ENCODE measurements around the gene OLFML2A.

Gene OLFML2A

DNA sequence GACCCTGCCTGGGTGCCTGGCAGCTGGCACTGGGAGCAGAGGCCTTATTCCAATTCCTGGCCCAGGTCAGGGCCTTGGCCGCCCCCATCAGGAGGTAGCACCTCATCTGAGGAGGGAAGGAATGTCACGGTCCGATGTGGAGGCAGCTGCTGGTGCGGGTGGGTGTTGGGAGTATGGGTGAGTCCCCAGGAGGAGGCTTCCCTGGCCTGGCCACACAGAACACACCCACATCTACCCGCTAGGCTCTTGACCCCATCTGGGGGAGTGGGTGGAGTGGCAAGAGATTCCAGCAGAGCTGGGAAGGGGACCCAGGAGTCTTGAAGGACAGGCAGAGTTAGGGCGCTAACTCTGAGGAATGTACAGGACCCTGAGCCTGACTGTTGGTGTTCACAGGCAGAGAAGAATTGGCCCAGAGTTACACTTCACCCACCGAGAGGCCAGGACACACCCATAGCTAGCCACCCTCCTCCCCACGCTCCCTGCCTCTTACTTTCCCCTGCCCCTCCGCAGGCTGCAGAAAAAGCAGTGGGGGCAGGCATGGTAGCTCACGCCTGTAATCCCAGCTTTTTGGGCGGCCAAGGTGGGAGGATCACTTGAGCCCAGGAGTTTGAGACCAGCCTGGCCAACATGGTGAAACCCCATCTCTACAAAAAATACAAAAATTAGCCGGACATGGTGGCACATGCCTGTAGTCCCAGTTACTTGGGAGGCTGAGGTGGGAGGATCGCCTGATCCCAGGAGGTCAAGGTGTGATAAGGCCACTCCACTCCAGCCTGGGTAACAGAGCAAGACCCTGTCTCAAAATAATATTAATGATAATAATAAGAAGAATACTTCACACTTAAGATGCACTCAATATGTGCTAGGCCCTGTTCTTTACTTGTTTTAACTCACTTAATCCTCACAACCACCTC lies 6.0 kb downstream of the OLFML2A start:
- H3K79me2 ChIP-seq: no peaks in the 10 kb centered on the region
- no peak overlapping the region for H3K27ac ChIP-seq
- H3K4me1 ChIP-seq: no peaks in the 10 kb centered on the region
- H3K4me3 ChIP-seq (ENCODE audit: low read depth, low read length): no peak overlapping the region
- H3K9me3 ChIP-seq (ENCODE audit: control insufficient read depth, low read length): no peaks in the 10 kb centered on the region
- H3K36me3 ChIP-seq (ENCODE audit: control insufficient read depth, insufficient read depth, low read length): no peaks in the 10 kb centered on the region
- no peak overlapping the region for H2AFZ ChIP-seq
- H3K27me3 ChIP-seq (ENCODE audit: control insufficient read depth, insufficient read depth, low read length): no peaks in the 10 kb centered on the region
- H3K9ac ChIP-seq: no peak overlapping the region
- no peak overlapping the region for H3K4me2 ChIP-seq (ENCODE audit: low read length)
- TF ChIP-seq, protein P1, sequence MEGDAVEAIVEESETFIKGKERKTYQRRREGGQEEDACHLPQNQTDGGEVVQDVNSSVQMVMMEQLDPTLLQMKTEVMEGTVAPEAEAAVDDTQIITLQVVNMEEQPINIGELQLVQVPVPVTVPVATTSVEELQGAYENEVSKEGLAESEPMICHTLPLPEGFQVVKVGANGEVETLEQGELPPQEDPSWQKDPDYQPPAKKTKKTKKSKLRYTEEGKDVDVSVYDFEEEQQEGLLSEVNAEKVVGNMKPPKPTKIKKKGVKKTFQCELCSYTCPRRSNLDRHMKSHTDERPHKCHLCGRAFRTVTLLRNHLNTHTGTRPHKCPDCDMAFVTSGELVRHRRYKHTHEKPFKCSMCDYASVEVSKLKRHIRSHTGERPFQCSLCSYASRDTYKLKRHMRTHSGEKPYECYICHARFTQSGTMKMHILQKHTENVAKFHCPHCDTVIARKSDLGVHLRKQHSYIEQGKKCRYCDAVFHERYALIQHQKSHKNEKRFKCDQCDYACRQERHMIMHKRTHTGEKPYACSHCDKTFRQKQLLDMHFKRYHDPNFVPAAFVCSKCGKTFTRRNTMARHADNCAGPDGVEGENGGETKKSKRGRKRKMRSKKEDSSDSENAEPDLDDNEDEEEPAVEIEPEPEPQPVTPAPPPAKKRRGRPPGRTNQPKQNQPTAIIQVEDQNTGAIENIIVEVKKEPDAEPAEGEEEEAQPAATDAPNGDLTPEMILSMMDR (IDR thresholded peaks at IDR 0.05): no peak

DNA sequence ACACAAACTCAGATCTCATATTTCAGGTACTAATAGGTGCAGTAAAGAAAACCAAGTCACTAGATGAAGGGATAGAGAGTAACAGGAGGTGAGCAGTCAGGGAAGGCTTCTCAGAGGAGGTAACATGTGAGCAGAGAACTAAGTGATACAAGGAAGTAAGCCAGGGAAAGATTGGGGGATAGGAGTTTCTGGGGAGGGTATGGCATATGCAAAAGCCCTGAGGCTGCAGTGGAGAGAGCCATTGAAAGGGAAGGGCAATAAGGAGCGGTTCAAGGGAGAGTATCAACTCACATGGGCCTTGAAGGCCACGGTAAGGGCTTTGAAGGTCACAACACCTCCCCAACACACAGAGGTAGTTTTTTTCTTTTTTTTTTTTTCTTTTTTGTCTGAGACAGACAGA lies 6.9 kb downstream of the OLFML2A start:
- Histone ChIP-seq H2AFZ (no peak overlapping the region), H3K9me3 (ENCODE audit: control insufficient read depth, low read length) (no peaks in the 10 kb centered on the region), H3K9ac (no peak overlapping the region), H3K79me2 (no peaks in the 10 kb centered on the region), H3K4me1 (no peaks in the 10 kb centered on the region), H3K27ac (no peak overlapping the region), H3K36me3 (ENCODE audit: control insufficient read depth, insufficient read depth, low read length) (no peaks in the 10 kb centered on the region), H3K4me2 (ENCODE audit: low read length) (no peak overlapping the region), H3K27me3 (ENCODE audit: control insufficient read depth, insufficient read depth, low read length) (no peaks in the 10 kb centered on the region), H3K4me3 (ENCODE audit: low read depth, low read length) (no peak overlapping the region)
- TF ChIP-seq, protein P1 (IDR thresholded peaks at IDR 0.05): no peak

DNA sequence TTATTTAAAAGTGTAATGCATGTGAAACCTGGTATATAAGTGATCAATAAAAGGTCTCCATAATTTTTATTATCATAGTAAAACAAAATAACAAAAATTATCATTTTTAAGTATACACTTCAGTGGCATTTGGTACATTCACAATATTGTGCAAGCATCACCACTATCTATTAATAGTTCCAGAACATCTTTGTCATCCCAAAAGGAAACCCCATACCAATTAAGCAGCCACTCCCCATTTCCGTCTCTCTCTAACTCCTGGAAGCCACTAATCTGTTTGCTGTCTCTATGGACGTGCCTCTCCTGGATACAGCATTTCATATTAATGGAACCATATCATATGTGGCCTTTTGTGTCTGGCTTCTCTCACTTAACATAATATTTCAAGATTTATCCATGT lies 7.6 kb downstream of the OLFML2A start:
- H3K9ac ChIP-seq: no peak overlapping the region
- H2AFZ ChIP-seq: no peak overlapping the region
- no peaks in the 10 kb centered on the region for H3K4me1 ChIP-seq
- no peak overlapping the region for H3K4me2 ChIP-seq (ENCODE audit: low read length)
- no peak overlapping the region for H3K4me3 ChIP-seq (ENCODE audit: low read depth, low read length)
- H3K9me3 ChIP-seq (ENCODE audit: control insufficient read depth, low read length): no peaks in the 10 kb centered on the region
- no peaks in the 10 kb centered on the region for H3K36me3 ChIP-seq (ENCODE audit: control insufficient read depth, insufficient read depth, low read length)
- H3K27ac ChIP-seq: no peak overlapping the region
- no peaks in the 10 kb centered on the region for H3K79me2 ChIP-seq
- TF ChIP-seq, protein P1 (IDR thresholded peaks at IDR 0.05): no peak
- no peaks in the 10 kb centered on the region for H3K27me3 ChIP-seq (ENCODE audit: control insufficient read depth, insufficient read depth, low read length)

DNA sequence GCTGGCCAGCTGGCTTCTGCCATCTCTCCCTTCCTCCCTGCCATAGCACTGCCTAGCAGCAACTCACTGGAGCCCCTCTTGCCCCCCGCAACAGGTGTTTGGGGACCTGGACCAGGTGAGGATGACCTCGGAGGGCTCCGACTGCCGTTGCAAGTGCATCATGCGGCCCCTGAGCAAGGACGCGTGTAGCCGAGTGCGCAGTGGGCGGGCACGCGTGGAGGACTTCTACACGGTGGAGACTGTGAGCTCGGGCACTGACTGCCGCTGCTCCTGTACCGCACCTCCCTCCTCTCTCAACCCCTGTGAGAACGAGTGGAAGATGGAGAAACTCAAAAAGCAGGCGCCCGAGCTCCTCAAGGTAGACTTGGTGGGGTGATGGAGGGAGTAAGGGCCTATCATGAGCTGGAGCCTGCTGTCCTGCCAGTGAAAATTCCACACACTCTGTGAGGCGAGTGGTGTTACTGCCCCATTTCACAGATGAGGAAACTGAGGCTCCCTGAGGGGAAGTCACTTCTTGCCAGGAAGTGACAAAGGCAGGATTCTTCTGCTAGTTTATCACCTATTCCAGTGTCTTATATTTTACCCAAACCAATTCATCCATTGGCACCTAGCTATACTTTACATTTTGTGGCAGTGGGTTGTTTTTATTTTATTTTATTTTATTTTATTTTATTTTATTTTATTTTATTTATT lies 10.1 kb downstream of the OLFML2A start:
- TF ChIP-seq, protein P1 (IDR thresholded peaks at IDR 0.05): no peak
- no peak overlapping the region for H3K27ac ChIP-seq
- H3K4me2 ChIP-seq (ENCODE audit: low read length): no peak overlapping the region
- H3K9me3 ChIP-seq (ENCODE audit: control insufficient read depth, low read length): no peaks in the 10 kb centered on the region
- H3K9ac ChIP-seq: no peak overlapping the region
- H2AFZ ChIP-seq: no peak overlapping the region
- H3K4me3 ChIP-seq (ENCODE audit: low read depth, low read length): no peak overlapping the region
- H3K4me1 ChIP-seq: no peaks in the 10 kb centered on the region
- no peaks in the 10 kb centered on the region for H3K79me2 ChIP-seq
- H3K36me3 ChIP-seq (ENCODE audit: control insufficient read depth, insufficient read depth, low read length): no peaks in the 10 kb centered on the region
- no peaks in the 10 kb centered on the region for H3K27me3 ChIP-seq (ENCODE audit: control insufficient read depth, insufficient read depth, low read length)

Data from parathyroid adenoma (tissue), 2 donors.